ENCODE data around the gene GOLGA3. TPM values are rescaled to one million over a fixed set of nuclear protein-coding genes. Genes with fewer than 3 reads are reported as not detected.
A peak's percentile ranks its signal among the peaks of the same experiment; 100 is the strongest.
"Not testable (repeated sequence)": the region's sequence is repeated elsewhere in the genome, so short reads cannot be mapped to it uniquely, and the experiment has no call there.

The GOLGA3 gene
- total RNA-seq, 1 donor from 2014 or later = 109 TPM

GRCh38 chr12:132813443-132813842 lies 15.2 kb downstream of the GOLGA3 start:
- DNase-seq (ENCODE audit: low read depth) = no peak

- DNase-seq (ENCODE audit: low read depth) = peak; percentile 27
Observed at GRCh38 chr12:132812631-132813305, 15.9 kb downstream of the GOLGA3 start.

- peak; percentile 22 for DNase-seq (ENCODE audit: low read depth)
Observed at GRCh38 chr12:132809391-132809790, 19.3 kb downstream of the GOLGA3 start.

GRCh38 chr12:132807295-132808092 lies 21.2 kb downstream of the GOLGA3 start:
- DNase-seq (ENCODE audit: low read depth) = no peak

- no peak for DNase-seq (ENCODE audit: low read depth)
Observed at GRCh38 chr12:132806857-132807256, 21.8 kb downstream of the GOLGA3 start.

GRCh38 chr12:132804426-132804861 lies 24.2 kb downstream of the GOLGA3 start:
- no peak for DNase-seq (ENCODE audit: low read depth)

- DNase-seq (ENCODE audit: low read depth) = no peak
Observed at GRCh38 chr12:132803888-132804287, 24.8 kb downstream of the GOLGA3 start.

GRCh38 chr12:132803125-132803524 lies 25.5 kb downstream of the GOLGA3 start:
- no peak for DNase-seq (ENCODE audit: low read depth)

- no peak for DNase-seq (ENCODE audit: low read depth)
Observed at GRCh38 chr12:132801741-132802140, 26.9 kb downstream of the GOLGA3 start.

GRCh38 chr12:132798836-132799235 lies 29.8 kb downstream of the GOLGA3 start:
- DNase-seq (ENCODE audit: low read depth) = no peak

GRCh38 chr12:132797820-132798570 lies 30.7 kb downstream of the GOLGA3 start:
- no peak for DNase-seq (ENCODE audit: low read depth)

- DNase-seq (ENCODE audit: low read depth) = no peak
Observed at GRCh38 chr12:132795847-132796246, 32.8 kb downstream of the GOLGA3 start.

GRCh38 chr12:132791940-132792339 lies 36.7 kb downstream of the GOLGA3 start:
- DNase-seq (ENCODE audit: low read depth) = not testable (repeated sequence)

- DNase-seq (ENCODE audit: low read depth) = no peak
Observed at GRCh38 chr12:132789099-132789471, 39.6 kb downstream of the GOLGA3 start.

- no peak for DNase-seq (ENCODE audit: low read depth)
Observed at GRCh38 chr12:132788375-132789098, 40.1 kb downstream of the GOLGA3 start.

GRCh38 chr12:132787877-132788276 lies 40.8 kb downstream of the GOLGA3 start:
- DNase-seq (ENCODE audit: low read depth) = no peak

GRCh38 chr12:132786192-132786591 lies 42.5 kb downstream of the GOLGA3 start:
- DNase-seq (ENCODE audit: low read depth) = no peak

- DNase-seq (ENCODE audit: low read depth) = no peak
Observed at GRCh38 chr12:132784580-132784979, 44.1 kb downstream of the GOLGA3 start.

GRCh38 chr12:132783917-132784531 lies 44.6 kb downstream of the GOLGA3 start:
- DNase-seq (ENCODE audit: low read depth) = no peak

GRCh38 chr12:132781938-132782337 lies 46.7 kb downstream of the GOLGA3 start:
- DNase-seq (ENCODE audit: low read depth) = no peak

All from myocyte (in vitro differentiated cells).